HCT116 (cell line): ENCODE data around the gene POGK.

ENCODE experiments used
- CTCF ChIP-seq, 3 experiments: fragments of 200-600 bp in 1 of 3; sonication (generic) in 1 of 3; IDR thresholded peaks in 2 of 3; conservative IDR thresholded peaks in 1 of 3; 2 replicates each; pipeline ENCODE4 v1.5.1; 2012 to 2017; ENCODE audit warnings: low read depth in 2 of 3, low read length in 2 of 3, antibody characterized with exemption in 1 of 3, borderline replicate concordance in 1 of 3, control low read depth in 1 of 3, mild to moderate bottlenecking in 1 of 3, mixed read lengths in 1 of 3, mixed run types in 1 of 3, moderate library complexity in 1 of 3; ENCODE audit not compliant: insufficient read depth in 1 of 3
- POLR2A ChIP-seq: IDR thresholded peaks from 2 replicates; pipeline ENCODE4 v1.7.0; 2011; ENCODE audit warnings: borderline replicate concordance; ENCODE audit not compliant: insufficient read depth, insufficient read length; ENCODE audit errors: extremely low read depth
- POLR2AphosphoS5 ChIP-seq: IDR thresholded peaks from 2 replicates; pipeline ENCODE4 v1.6.1; 2011; ENCODE audit warnings: mild to moderate bottlenecking, low read depth, low read length, moderate library complexity
- REST ChIP-seq: IDR thresholded peaks from 2 replicates; pipeline ENCODE4 v1.6.1; 2012; ENCODE audit warnings: low read depth
- SIN3A ChIP-seq: IDR thresholded peaks from 2 replicates; pipeline ENCODE4 v1.6.1; 2012; ENCODE audit warnings: low read depth

DNA sequence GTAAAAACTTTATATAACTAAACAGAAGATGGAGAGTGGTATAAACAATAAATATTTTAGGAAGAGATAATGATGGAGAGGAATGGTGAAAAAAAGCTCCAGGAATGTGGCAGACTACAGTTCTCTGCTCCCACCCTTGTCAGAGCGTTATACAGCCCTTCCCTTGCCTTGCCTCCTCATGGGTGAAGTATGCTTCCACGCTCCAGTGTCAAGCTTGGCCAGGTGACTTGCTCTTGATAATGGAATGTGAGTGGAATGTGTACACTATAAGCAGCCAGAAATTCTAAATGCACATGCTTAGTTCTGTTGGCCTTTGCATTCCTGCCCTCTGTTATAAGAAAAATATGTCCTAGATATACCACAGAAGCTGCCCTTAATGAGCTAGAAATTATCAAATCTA, 24.7 kb upstream of the POGK start:
- TF ChIP-seq CTCF (IDR thresholded peaks at IDR 0.05 in 2 of 3, conservative IDR thresholded peaks at IDR 0.05 in 1 of 3; ENCODE audit: borderline replicate concordance in 1 of 3, insufficient read depth in 1 of 3, low read depth in 2 of 3, low read length in 2 of 3) (no peak), SIN3A (no peak), POLR2A (no peak), REST (no peak), POLR2AphosphoS5 (no peak)
